Lower leg skin (tissue), 3 donors: ENCODE data around the gene HS6ST3.

Source experiments
- POLR2A ChIP-seq, 2 donors: fragments of 450-650 bp; IDR thresholded peaks; one replicate each; pipeline ENCODE4 v1.6.1; 2016 to 2017; ENCODE audit warnings: antibody characterized with exemption in 2 of 2, mild to moderate bottlenecking in 1 of 2, moderate library complexity in 1 of 2
- TF ChIP-seq, protein P1 (sequence below), 3 donors: fragments of 450-650 bp; IDR thresholded peaks; one replicate each; pipeline ENCODE4 v1.5.1; 2016; ENCODE audit warnings: antibody characterized with exemption in 3 of 3, mild to moderate bottlenecking in 3 of 3, moderate library complexity in 2 of 3

DNA sequence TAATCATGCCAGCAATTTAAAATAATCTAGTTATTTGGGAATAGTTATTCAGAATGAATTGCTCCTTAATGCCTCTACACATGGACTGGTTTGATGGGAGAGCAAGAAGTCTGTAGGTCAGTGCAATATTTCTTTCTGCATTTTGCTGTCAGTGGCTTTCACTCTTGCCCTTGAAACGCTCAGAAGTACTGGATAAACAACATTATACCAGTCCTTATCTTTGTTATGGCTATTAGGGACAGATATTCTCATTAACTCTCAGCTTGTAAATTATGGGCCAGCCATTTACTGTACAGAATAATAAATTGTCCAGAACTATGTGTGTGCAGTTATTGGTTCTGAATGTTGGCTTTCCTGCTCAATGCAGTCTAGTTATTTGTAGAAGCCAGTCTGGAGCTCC is 680.0 kb downstream of the HS6ST3 start:
- TF ChIP-seq, protein P1, sequence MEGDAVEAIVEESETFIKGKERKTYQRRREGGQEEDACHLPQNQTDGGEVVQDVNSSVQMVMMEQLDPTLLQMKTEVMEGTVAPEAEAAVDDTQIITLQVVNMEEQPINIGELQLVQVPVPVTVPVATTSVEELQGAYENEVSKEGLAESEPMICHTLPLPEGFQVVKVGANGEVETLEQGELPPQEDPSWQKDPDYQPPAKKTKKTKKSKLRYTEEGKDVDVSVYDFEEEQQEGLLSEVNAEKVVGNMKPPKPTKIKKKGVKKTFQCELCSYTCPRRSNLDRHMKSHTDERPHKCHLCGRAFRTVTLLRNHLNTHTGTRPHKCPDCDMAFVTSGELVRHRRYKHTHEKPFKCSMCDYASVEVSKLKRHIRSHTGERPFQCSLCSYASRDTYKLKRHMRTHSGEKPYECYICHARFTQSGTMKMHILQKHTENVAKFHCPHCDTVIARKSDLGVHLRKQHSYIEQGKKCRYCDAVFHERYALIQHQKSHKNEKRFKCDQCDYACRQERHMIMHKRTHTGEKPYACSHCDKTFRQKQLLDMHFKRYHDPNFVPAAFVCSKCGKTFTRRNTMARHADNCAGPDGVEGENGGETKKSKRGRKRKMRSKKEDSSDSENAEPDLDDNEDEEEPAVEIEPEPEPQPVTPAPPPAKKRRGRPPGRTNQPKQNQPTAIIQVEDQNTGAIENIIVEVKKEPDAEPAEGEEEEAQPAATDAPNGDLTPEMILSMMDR (IDR thresholded peaks at IDR 0.05) = no peak
- TF ChIP-seq POLR2A (IDR thresholded peaks at IDR 0.05) = no peak
